KMS-11 (cell line): ENCODE results near the gene ASCL3.
"Not testable (repeated sequence)": the region's sequence is repeated elsewhere in the genome, so short reads cannot be mapped to it uniquely, and the experiment has no call there.

ENCODE experiments used
- H2AFZ ChIP-seq: fragments of 200-600 bp; sonication (generic); 2 replicates; pipeline ENCODE4 v1.6.1; 2016; ENCODE audit warnings: antibody characterized with exemption, mixed run types, low read depth
- H3K27ac ChIP-seq: fragments of 200-600 bp; sonication (generic); 2 replicates; pipeline ENCODE4 v1.6.1; 2016; ENCODE audit warnings: mild to moderate bottlenecking, mixed run types
- H3K27me3 ChIP-seq: fragments of 200-600 bp; sonication (generic); 2 replicates; pipeline ENCODE4 v1.6.1; 2017; ENCODE audit warnings: mild to moderate bottlenecking, low read depth, mixed run types, moderate library complexity; ENCODE audit not compliant: insufficient read depth
- H3K36me3 ChIP-seq: fragments of 200-600 bp; sonication (generic); 2 replicates; pipeline ENCODE4 v1.6.1; 2017; ENCODE audit warnings: mild to moderate bottlenecking, mixed run types; ENCODE audit not compliant: insufficient read depth
- H3K4me1 ChIP-seq: fragments of 200-600 bp; sonication (generic); 2 replicates; pipeline ENCODE4 v1.6.1; 2016; ENCODE audit warnings: mild to moderate bottlenecking, low read depth, mixed run types; ENCODE audit not compliant: poor library complexity, severe bottlenecking
- H3K4me2 ChIP-seq: fragments of 200-600 bp; sonication (generic); 2 replicates; pipeline ENCODE4 v1.7.0; 2016; ENCODE audit warnings: mild to moderate bottlenecking, mixed run types
- H3K4me3 ChIP-seq: fragments of 200-600 bp; sonication (generic); IDR thresholded peaks from 2 replicates; pipeline ENCODE4 v1.6.1; 2017; ENCODE audit warnings: low read depth, low read length, mixed read lengths; ENCODE audit not compliant: insufficient read depth
- H3K79me2 ChIP-seq: fragments of 200-600 bp; sonication (generic); 2 replicates; pipeline ENCODE4 v1.6.1; 2016; ENCODE audit warnings: low read depth, mixed run types; ENCODE audit not compliant: insufficient read depth
- H3K9ac ChIP-seq: fragments of 200-600 bp; sonication (generic); 2 replicates; pipeline ENCODE4 v1.6.1; 2016; ENCODE audit warnings: mild to moderate bottlenecking, mixed run types
- H4K20me1 ChIP-seq: fragments of 200-600 bp; sonication (generic); 2 replicates; pipeline ENCODE4 v1.6.1; 2016; ENCODE audit warnings: mild to moderate bottlenecking, mixed run types; ENCODE audit not compliant: insufficient read depth
- TF ChIP-seq, protein P1 (sequence below): fragments of 200-600 bp; sonication (generic); conservative IDR thresholded peaks from 2 replicates; pipeline ENCODE4 v1.6.1; 2017; ENCODE audit warnings: low read depth, mild to moderate bottlenecking, antibody characterized with exemption, low read length, moderate library complexity, mixed read lengths

ASCL3 gene, protein sequence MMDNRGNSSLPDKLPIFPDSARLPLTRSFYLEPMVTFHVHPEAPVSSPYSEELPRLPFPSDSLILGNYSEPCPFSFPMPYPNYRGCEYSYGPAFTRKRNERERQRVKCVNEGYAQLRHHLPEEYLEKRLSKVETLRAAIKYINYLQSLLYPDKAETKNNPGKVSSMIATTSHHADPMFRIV

DNA sequence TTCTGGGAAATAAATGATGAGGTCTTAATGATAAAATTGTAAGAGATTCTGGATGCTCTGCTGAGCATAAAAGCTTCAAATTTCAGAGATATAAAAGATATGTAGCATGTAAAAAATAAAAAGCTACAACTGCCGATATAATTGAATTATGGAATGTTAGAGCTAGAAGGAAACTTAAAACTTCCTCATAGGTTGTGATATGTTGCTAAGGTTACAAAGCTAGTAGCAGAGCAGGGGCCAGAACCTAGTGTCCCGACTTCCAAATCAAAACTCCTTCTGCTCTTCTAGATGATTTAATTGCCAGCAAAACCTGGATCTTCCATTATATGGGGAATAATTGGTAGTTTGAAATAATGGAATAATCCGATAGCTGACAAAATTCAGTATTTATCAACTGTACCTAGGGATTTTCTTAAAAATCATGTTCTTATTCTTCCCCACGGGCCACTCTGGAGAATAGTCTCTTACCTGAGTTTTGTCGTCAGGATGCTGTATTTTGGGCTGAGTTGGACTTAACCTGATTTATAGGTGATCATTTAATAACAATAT lies at the start of gene ASCL3:
Gene ASCL3, minus strand, starts transcription at position 499 of the 549 bp plus-strand sequence. CDS start 4,855 bp downstream, outside the sequence.
- Histone ChIP-seq H3K79me2 (no peaks in the 10 kb centered on the region), H4K20me1 (no peaks in the 10 kb centered on the region), H3K36me3 (no peaks in the 10 kb centered on the region), H3K4me3 (no peak within 1 kb of the TSS), H3K9ac (no peak within 1 kb of the TSS), H2AFZ (no peak within 1 kb of the TSS), H3K27ac (no peak within 1 kb of the TSS), H3K4me2 (no peak within 1 kb of the TSS), H3K4me1 (peaks cover 14% of the 10 kb centered on the region), H3K27me3 (no peaks in the 10 kb centered on the region)
- TF ChIP-seq, protein P1, sequence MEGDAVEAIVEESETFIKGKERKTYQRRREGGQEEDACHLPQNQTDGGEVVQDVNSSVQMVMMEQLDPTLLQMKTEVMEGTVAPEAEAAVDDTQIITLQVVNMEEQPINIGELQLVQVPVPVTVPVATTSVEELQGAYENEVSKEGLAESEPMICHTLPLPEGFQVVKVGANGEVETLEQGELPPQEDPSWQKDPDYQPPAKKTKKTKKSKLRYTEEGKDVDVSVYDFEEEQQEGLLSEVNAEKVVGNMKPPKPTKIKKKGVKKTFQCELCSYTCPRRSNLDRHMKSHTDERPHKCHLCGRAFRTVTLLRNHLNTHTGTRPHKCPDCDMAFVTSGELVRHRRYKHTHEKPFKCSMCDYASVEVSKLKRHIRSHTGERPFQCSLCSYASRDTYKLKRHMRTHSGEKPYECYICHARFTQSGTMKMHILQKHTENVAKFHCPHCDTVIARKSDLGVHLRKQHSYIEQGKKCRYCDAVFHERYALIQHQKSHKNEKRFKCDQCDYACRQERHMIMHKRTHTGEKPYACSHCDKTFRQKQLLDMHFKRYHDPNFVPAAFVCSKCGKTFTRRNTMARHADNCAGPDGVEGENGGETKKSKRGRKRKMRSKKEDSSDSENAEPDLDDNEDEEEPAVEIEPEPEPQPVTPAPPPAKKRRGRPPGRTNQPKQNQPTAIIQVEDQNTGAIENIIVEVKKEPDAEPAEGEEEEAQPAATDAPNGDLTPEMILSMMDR, result no peak

DNA sequence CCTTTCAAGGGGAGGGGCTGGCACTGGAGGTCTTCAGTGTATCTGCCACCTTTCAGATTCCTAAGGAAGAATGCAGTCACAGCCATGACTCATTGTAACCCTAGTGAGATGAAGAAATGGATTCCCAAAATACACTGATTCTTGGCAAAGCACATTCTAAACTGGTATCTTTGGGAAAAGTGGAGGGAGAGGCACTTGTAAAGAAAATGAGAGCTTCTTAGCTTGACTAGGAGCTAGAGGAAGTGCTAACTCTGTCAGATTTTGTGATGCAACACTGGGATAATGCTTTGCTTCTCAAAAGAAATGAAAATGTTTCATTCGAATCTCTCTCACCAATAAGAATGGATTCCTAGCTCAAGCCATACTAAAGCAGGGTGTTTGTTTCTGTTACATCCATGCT lies 46.6 kb upstream of the ASCL3 start:
- H3K4me3 ChIP-seq, result no peak overlapping the region
- TF ChIP-seq, protein P1, result no peak
- H3K4me2 ChIP-seq, result no peak overlapping the region
- H2AFZ ChIP-seq, result no peak overlapping the region
- H3K9ac ChIP-seq, result no peak overlapping the region
- H3K27me3 ChIP-seq, result no peaks in the 10 kb centered on the region
- no peaks in the 10 kb centered on the region for H3K79me2 ChIP-seq
- no peaks in the 10 kb centered on the region for H3K36me3 ChIP-seq
- H3K4me1 ChIP-seq, result no peaks in the 10 kb centered on the region
- H3K27ac ChIP-seq, result no peak overlapping the region
- no peaks in the 10 kb centered on the region for H4K20me1 ChIP-seq

DNA sequence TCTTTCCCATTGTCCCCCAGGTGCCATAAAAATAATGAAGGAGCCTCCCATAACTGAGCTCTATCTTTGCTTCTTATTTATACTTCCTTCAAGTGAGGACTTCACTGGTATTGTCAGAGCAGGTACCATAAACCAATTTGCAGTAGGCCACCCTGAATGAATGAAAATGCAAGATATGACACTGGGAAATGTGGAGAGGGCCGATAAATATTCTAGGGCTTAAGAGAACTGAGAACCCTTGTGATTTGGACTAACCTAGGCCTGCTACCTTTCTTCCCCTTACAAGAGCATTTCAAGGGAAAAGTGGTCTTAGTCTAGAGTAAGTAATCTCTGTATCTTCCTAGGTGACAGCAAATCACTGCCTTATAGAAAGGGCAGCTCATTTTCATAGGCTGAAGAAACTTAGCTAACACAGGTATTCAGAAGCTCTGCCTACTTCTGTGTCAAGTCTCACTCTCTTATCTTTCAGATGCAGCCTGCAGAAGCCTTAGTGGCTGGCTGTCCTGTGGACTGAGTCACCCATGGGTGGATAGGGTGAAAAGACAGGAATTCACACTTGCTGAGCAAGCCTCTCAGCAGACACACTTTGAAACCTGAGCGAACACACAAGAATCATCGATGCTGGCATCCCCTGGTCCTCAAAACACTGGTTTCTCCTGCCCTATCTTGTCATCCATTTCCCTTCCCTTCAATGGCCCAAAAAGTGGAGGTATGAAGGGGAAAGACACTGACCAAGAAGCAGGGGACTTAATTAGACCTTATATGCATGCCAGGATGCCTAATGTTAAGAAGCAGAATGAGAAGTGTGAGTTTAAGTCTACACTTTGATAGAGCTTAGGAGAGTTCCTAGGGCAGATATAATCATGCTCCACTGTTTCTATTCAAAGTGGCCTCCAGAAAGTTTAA lies 45.8 kb upstream of the ASCL3 start:
- TF ChIP-seq, protein P1, result no peak
- Histone ChIP-seq H2AFZ (no peak overlapping the region), H3K27ac (no peak overlapping the region), H3K4me1 (no peaks in the 10 kb centered on the region), H3K4me3 (no peak overlapping the region), H3K36me3 (no peaks in the 10 kb centered on the region), H3K9ac (no peak overlapping the region), H4K20me1 (no peaks in the 10 kb centered on the region), H3K79me2 (no peaks in the 10 kb centered on the region), H3K4me2 (no peak overlapping the region), H3K27me3 (no peaks in the 10 kb centered on the region)

DNA sequence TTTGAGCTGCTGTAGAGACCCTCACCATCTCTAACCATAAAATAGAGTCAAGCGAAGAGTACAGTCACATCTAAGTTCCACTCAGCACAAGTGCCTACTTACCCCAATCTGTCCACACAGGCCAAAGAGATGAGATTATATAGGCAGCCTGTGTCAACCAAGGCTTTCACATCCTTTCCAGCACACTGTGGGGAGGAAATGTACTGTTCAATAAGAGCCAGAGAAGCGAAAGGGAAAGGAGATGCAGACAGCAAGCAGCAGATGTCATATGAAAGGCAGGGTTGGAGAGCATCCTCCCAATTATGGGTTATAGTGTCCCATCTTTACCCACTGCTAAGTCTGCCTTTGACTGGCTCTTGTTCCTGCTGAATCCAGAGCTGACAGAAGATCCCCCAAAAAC lies 44.6 kb upstream of the ASCL3 start:
- H3K4me1 ChIP-seq, result no peaks in the 10 kb centered on the region
- H2AFZ ChIP-seq, result no peak overlapping the region
- no peak overlapping the region for H3K9ac ChIP-seq
- no peak overlapping the region for H3K4me2 ChIP-seq
- TF ChIP-seq, protein P1, result no peak
- H3K36me3 ChIP-seq, result no peaks in the 10 kb centered on the region
- no peaks in the 10 kb centered on the region for H4K20me1 ChIP-seq
- no peak overlapping the region for H3K27ac ChIP-seq
- no peaks in the 10 kb centered on the region for H3K27me3 ChIP-seq
- no peaks in the 10 kb centered on the region for H3K79me2 ChIP-seq
- H3K4me3 ChIP-seq, result no peak overlapping the region

DNA sequence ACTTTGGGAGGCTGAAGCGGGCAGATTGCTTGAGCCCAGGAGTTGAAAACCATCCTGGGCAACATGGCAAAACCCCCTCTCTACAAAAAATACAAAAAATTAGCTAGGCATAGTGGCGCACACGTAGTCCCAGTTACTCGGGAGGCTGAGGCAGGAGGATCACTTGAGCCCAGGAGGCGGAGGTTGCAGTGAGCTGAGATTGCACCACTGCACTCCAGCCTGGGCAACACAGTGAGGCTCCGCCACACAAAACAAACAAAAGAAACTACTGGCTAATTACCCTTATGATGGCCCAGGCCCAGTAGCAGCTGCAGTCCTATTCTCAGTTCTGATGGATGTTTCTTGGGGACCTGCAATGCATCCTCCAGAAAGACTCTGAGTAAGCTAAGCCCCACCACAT lies 44.0 kb upstream of the ASCL3 start:
- H3K27me3 ChIP-seq, H2AFZ ChIP-seq, H3K27ac ChIP-seq, H3K79me2 ChIP-seq, H3K4me2 ChIP-seq, H3K4me3 ChIP-seq, H4K20me1 ChIP-seq, H3K4me1 ChIP-seq, H3K9ac ChIP-seq, H3K36me3 ChIP-seq: not testable (repeated sequence)
